IPS DF 19.7 (cell line): ENCODE measurements around the gene SPATC1L.
"Not testable (repeated sequence)": the region's sequence is repeated elsewhere in the genome, so short reads cannot be mapped to it uniquely, and the experiment has no call there.

Source experiments
- DNase-seq: peaks from one replicate; pipeline ENCODE4 v3.0.0-alpha.2; 2013; ENCODE audit warnings: low read depth, low spot score

Gene SPATC1L

GRCh38 chr21:46183910-46184624, at the start of gene SPATC1L:
Gene SPATC1L (minus strand): TSS chr21:46184459. CDS start chr21:46182816, 1,643 bp downstream.
- DNase-seq, result no peak

GRCh38 chr21:46229923-46230260, 45.6 kb upstream of the SPATC1L start:
- no peak for DNase-seq

- DNase-seq, result no peak
Observed at GRCh38 chr21:46229133-46229922, 45.1 kb upstream of the SPATC1L start.

- peak; percentile 80 for DNase-seq
Observed at GRCh38 chr21:46228345-46229051, 44.2 kb upstream of the SPATC1L start, which contains the start of gene LSS. Gene LSS (minus strand): TSS chr21:46228774. CDS start chr21:46228745, 29 bp downstream.

GRCh38 chr21:46227811-46228344, 43.6 kb upstream of the SPATC1L start:
- no peak for DNase-seq

GRCh38 chr21:46226920-46227599, 42.8 kb upstream of the SPATC1L start:
- no peak for DNase-seq

- no peak for DNase-seq
Observed at GRCh38 chr21:46226146-46226545, 41.9 kb upstream of the SPATC1L start.

GRCh38 chr21:46223661-46224060, 39.4 kb upstream of the SPATC1L start:
- not testable (repeated sequence) for DNase-seq

GRCh38 chr21:46223217-46223616, 39.0 kb upstream of the SPATC1L start:
- no peak for DNase-seq

GRCh38 chr21:46222436-46223116, 38.3 kb upstream of the SPATC1L start:
- no peak for DNase-seq

GRCh38 chr21:46221664-46222435, 37.6 kb upstream of the SPATC1L start:
- no peak for DNase-seq

- no peak for DNase-seq
Observed at GRCh38 chr21:46220847-46221246, 36.6 kb upstream of the SPATC1L start.

GRCh38 chr21:46220275-46220810, 36.1 kb upstream of the SPATC1L start:
- DNase-seq, result no peak

GRCh38 chr21:46219591-46220239, 35.5 kb upstream of the SPATC1L start:
- no peak for DNase-seq

- no peak for DNase-seq
Observed at GRCh38 chr21:46218906-46219590, 34.8 kb upstream of the SPATC1L start.

- DNase-seq, result no peak
Observed at GRCh38 chr21:46217511-46218196, 33.4 kb upstream of the SPATC1L start.

GRCh38 chr21:46216132-46216747, 32.0 kb upstream of the SPATC1L start:
- DNase-seq, result no peak
